Activated naive CD4-positive, alpha-beta T cell treated with anti-CD3 and anti-CD28 coated beads for 36 hours (primary cell): ENCODE measurements around the gene NAMPT. TPM values are rescaled to one million over a fixed set of nuclear protein-coding genes. Genes with fewer than 3 reads are reported as not detected.

Experiments used
- CTCF ChIA-PET: fragments of 350-600 bp; sonication (Branson Sonifier 250); formaldehyde crosslinking; loops from one replicate; lab custom pipeline; 2021; ENCODE audit warnings: antibody characterized with exemption; lab: Charles Lee
- DNase-seq: peaks from one replicate; pipeline ENCODE4 v3.0.0-alpha.2; 2020
- H3K27ac Mint-ChIP-seq: one replicate; pipeline ENCODE4 v1.8.0; 2021; ENCODE audit warnings: mild to moderate bottlenecking, mixed read lengths
- H3K27me3 Mint-ChIP-seq: one replicate; pipeline ENCODE4 v1.8.0; 2021; ENCODE audit warnings: low read depth, mixed read lengths
- H3K36me3 Mint-ChIP-seq: one replicate; pipeline ENCODE4 v1.8.0; 2021; ENCODE audit warnings: low read depth, mixed read lengths
- H3K4me1 Mint-ChIP-seq: one replicate; pipeline ENCODE4 v1.8.0; 2021; ENCODE audit warnings: low read depth, mixed read lengths
- H3K4me3 Mint-ChIP-seq: one replicate; pipeline ENCODE4 v1.8.0; 2021; ENCODE audit warnings: mild to moderate bottlenecking, moderate library complexity, mixed read lengths
- H3K9me3 Mint-ChIP-seq: one replicate; pipeline ENCODE4 v1.8.0; 2021; ENCODE audit warnings: mixed read lengths
- intact Hi-C: fragments of 100-400 bp; cut with micrococcal nuclease; formaldehyde crosslinking; loops from one replicate; pipeline ENCODE4 v1.15.1; 2023
- total RNA-seq, 2 experiments: library from RNA; stranded (reverse); gene quantifications; one replicate each; pipeline ENCODE4 v1.2.3, GENCODE V29; 2021

NAMPT gene
- total RNA-seq, 2 experiments from 2014 or later = 932 to 1,015 TPM

- no peak for DNase-seq
Measured at GRCh38 chr7:106243893-106244292, 40.9 kb downstream of the NAMPT start.

GRCh38 chr7:106239406-106239805, 45.4 kb downstream of the NAMPT start:
- Mint-ChIP-seq H3K4me3 (no peak overlapping the region), H3K9me3 (peaks cover 4% of the 10 kb centered on the region), H3K4me1 (no peaks in the 10 kb centered on the region), H3K36me3 (no peaks in the 10 kb centered on the region), H3K27ac (no peak overlapping the region), H3K27me3 (peaks cover under 1% of the 10 kb centered on the region)
- CTCF ChIA-PET = interaction anchor here (0.6 kb wide), 1 partner anchor 219 kb away, joined by 3 read pairs; no protein-coding TSS in a partner anchor
- intact Hi-C loops = no loop called here
- no peak for DNase-seq

More at GRCh38 chr7:106243893-106244292, 40.9 kb downstream of the NAMPT start:
- Mint-ChIP-seq H3K9me3 (peaks cover 10% of the 10 kb centered on the region), H3K4me3 (no peak overlapping the region), H3K36me3 (peaks cover 15% of the 10 kb centered on the region), H3K27me3 (no peaks in the 10 kb centered on the region), H3K4me1 (no peaks in the 10 kb centered on the region), H3K27ac (no peak overlapping the region)
- CTCF ChIA-PET = no interaction called here
- intact Hi-C loops = no loop called here

- Mint-ChIP-seq H3K27me3 (peaks cover 6% of the 10 kb centered on the region), H3K4me3 (no peak overlapping the region), H3K27ac (no peak overlapping the region), H3K9me3 (peaks cover under 1% of the 10 kb centered on the region), H3K4me1 (no peaks in the 10 kb centered on the region), H3K36me3 (no peaks in the 10 kb centered on the region)
- no peak for DNase-seq
- CTCF ChIA-PET = interaction anchor here (0.8 kb wide), 1 partner anchor 497 kb away, joined by 3 read pairs; no protein-coding TSS in a partner anchor
- intact Hi-C loops = no loop called here
Measured at GRCh38 chr7:106238830-106239229, 46.0 kb downstream of the NAMPT start.

GRCh38 chr7:106236065-106236464, 48.7 kb downstream of the NAMPT start:
- CTCF ChIA-PET = no interaction called here
- no peak overlapping the region for H3K4me3 Mint-ChIP-seq

GRCh38 chr7:106234425-106234824, 50.4 kb downstream of the NAMPT start:
- CTCF ChIA-PET = no interaction called here
- no peak overlapping the region for H3K27ac Mint-ChIP-seq
- H3K4me3 Mint-ChIP-seq = no peak overlapping the region
- intact Hi-C loops = no loop called here
- H3K9me3 Mint-ChIP-seq = no peaks in the 10 kb centered on the region
- no peak for DNase-seq
- H3K27me3 Mint-ChIP-seq = peaks cover 17% of the 10 kb centered on the region
- no peaks in the 10 kb centered on the region for H3K36me3 Mint-ChIP-seq
- H3K4me1 Mint-ChIP-seq = no peaks in the 10 kb centered on the region

More at GRCh38 chr7:106236065-106236464, 48.7 kb downstream of the NAMPT start:
- Mint-ChIP-seq H3K27me3 (peaks cover 12% of the 10 kb centered on the region), H3K9me3 (no peaks in the 10 kb centered on the region), H3K27ac (no peak overlapping the region), H3K36me3 (no peaks in the 10 kb centered on the region), H3K4me1 (no peaks in the 10 kb centered on the region)
- intact Hi-C loops = no loop called here
- no peak for DNase-seq

- no peak overlapping the region for H3K27ac Mint-ChIP-seq
- H3K36me3 Mint-ChIP-seq = no peaks in the 10 kb centered on the region
- CTCF ChIA-PET = interaction anchor here (0.6 kb wide), 1 partner anchor 157 kb away, joined by 3 read pairs; no protein-coding TSS in a partner anchor
Measured at GRCh38 chr7:106231856-106232490, 52.8 kb downstream of the NAMPT start.

GRCh38 chr7:106225856-106226255, 58.9 kb downstream of the NAMPT start:
- H3K36me3 Mint-ChIP-seq = no peaks in the 10 kb centered on the region
- intact Hi-C loops = no loop called here
- no peak for DNase-seq
- H3K9me3 Mint-ChIP-seq = no peaks in the 10 kb centered on the region
- peaks cover 12% of the 10 kb centered on the region for H3K27me3 Mint-ChIP-seq
- H3K4me3 Mint-ChIP-seq = no peak overlapping the region
- H3K4me1 Mint-ChIP-seq = no peaks in the 10 kb centered on the region
- no peak overlapping the region for H3K27ac Mint-ChIP-seq
- CTCF ChIA-PET = interaction anchor here (0.6 kb wide), 1 partner anchor 61 kb away, joined by 3 read pairs; no protein-coding TSS in a partner anchor

More at GRCh38 chr7:106231856-106232490, 52.8 kb downstream of the NAMPT start:
- no peaks in the 10 kb centered on the region for H3K4me1 Mint-ChIP-seq
- peaks cover 25% of the 10 kb centered on the region for H3K27me3 Mint-ChIP-seq
- DNase-seq = no peak
- intact Hi-C loops = no loop called here
- no peak overlapping the region for H3K4me3 Mint-ChIP-seq
- no peaks in the 10 kb centered on the region for H3K9me3 Mint-ChIP-seq

- DNase-seq = no peak
- CTCF ChIA-PET = interaction anchor here (0.6 to 1.0 kb wide), 4 partner anchors 48 to 1171 kb away, joined by 3 to 4 read pairs (median 3); no protein-coding TSS in a partner anchor
Measured at GRCh38 chr7:106224797-106225196, 60.0 kb downstream of the NAMPT start.

GRCh38 chr7:106223156-106223555, 61.6 kb downstream of the NAMPT start:
- Mint-ChIP-seq H3K4me3 (no peak overlapping the region), H3K9me3 (no peaks in the 10 kb centered on the region), H3K27ac (no peak overlapping the region), H3K36me3 (no peaks in the 10 kb centered on the region), H3K4me1 (peaks cover 4% of the 10 kb centered on the region), H3K27me3 (peaks cover 6% of the 10 kb centered on the region)
- CTCF ChIA-PET = no interaction called here
- DNase-seq = no peak
- intact Hi-C loops = no loop called here

More at GRCh38 chr7:106224797-106225196, 60.0 kb downstream of the NAMPT start:
- no peak overlapping the region for H3K27ac Mint-ChIP-seq
- no peaks in the 10 kb centered on the region for H3K9me3 Mint-ChIP-seq
- H3K27me3 Mint-ChIP-seq = peaks cover 8% of the 10 kb centered on the region
- intact Hi-C loops = no loop called here
- no peak overlapping the region for H3K4me3 Mint-ChIP-seq
- H3K36me3 Mint-ChIP-seq = no peaks in the 10 kb centered on the region
- no peaks in the 10 kb centered on the region for H3K4me1 Mint-ChIP-seq

- Mint-ChIP-seq H3K4me3 (no peak overlapping the region), H3K27ac (no peak overlapping the region), H3K4me1 (peaks cover 4% of the 10 kb centered on the region), H3K9me3 (no peaks in the 10 kb centered on the region), H3K27me3 (peaks cover 2% of the 10 kb centered on the region), H3K36me3 (no peaks in the 10 kb centered on the region)
- no peak for DNase-seq
- CTCF ChIA-PET = no interaction called here
- intact Hi-C loops = no loop called here
Measured at GRCh38 chr7:106222545-106222944, 62.2 kb downstream of the NAMPT start.

GRCh38 chr7:106220307-106220706, 64.5 kb downstream of the NAMPT start:
- no peak overlapping the region for H3K4me3 Mint-ChIP-seq
- H3K36me3 Mint-ChIP-seq = no peaks in the 10 kb centered on the region
- H3K9me3 Mint-ChIP-seq = no peaks in the 10 kb centered on the region
- H3K4me1 Mint-ChIP-seq = peaks cover 4% of the 10 kb centered on the region
- no peak for DNase-seq
- CTCF ChIA-PET = no interaction called here
- H3K27ac Mint-ChIP-seq = no peak overlapping the region
- H3K27me3 Mint-ChIP-seq = no peaks in the 10 kb centered on the region
- intact Hi-C loops = no loop called here

GRCh38 chr7:106219170-106219569, 65.6 kb downstream of the NAMPT start:
- H3K4me1 Mint-ChIP-seq = peaks cover 4% of the 10 kb centered on the region
- CTCF ChIA-PET = no interaction called here
- no peak for DNase-seq
- H3K4me3 Mint-ChIP-seq = no peak overlapping the region
- H3K9me3 Mint-ChIP-seq = no peaks in the 10 kb centered on the region
- no peaks in the 10 kb centered on the region for H3K36me3 Mint-ChIP-seq
- intact Hi-C loops = no loop called here
- no peaks in the 10 kb centered on the region for H3K27me3 Mint-ChIP-seq
- H3K27ac Mint-ChIP-seq = no peak overlapping the region

- Mint-ChIP-seq H3K4me1 (peaks cover 4% of the 10 kb centered on the region), H3K36me3 (no peaks in the 10 kb centered on the region), H3K9me3 (no peaks in the 10 kb centered on the region), H3K27ac (no peak overlapping the region), H3K4me3 (no peak overlapping the region), H3K27me3 (peaks cover 2% of the 10 kb centered on the region)
- CTCF ChIA-PET = no interaction called here
- DNase-seq = no peak
- intact Hi-C loops = no loop called here
Measured at GRCh38 chr7:106218546-106218945, 66.2 kb downstream of the NAMPT start.
